ENCODE data around the gene ANO9. TPM values are rescaled to one million over a fixed set of nuclear protein-coding genes. Genes with fewer than 3 reads are reported as not detected.

The ANO9 gene
- total and polyA plus RNA-seq, 2 donors (not counting 1 experiment from before 2014, with no cell fraction given), result not detected

GRCh38 chr11:475941-476340 lies 34.1 kb upstream of the ANO9 start:
- Histone ChIP-seq H3K79me2 (ENCODE audit: control insufficient read depth, insufficient read depth, low read length) (peaks cover 19% of the 10 kb centered on the region), H3K36me3 (ENCODE audit: control insufficient read depth, insufficient read depth, low read length) (no peaks in the 10 kb centered on the region), H3K27me3 (ENCODE audit: control insufficient read depth, insufficient read depth, low read length) (no peaks in the 10 kb centered on the region), H3K9ac (ENCODE audit: insufficient read depth, low read length) (no peak overlapping the region), H3K9me3 (ENCODE audit: control insufficient read depth, insufficient read depth, low read depth, low read length) (no peaks in the 10 kb centered on the region), H3K4me2 (ENCODE audit: extremely low read depth, insufficient read depth, low read length) (no peak overlapping the region), H3K4me3 (replicated peaks in 1 of 4; ENCODE audit: control extremely low read depth in 1 of 4, insufficient read depth in 1 of 4, low read depth in 3 of 4, low read length in 4 of 4) (no peak overlapping the region), H3K27ac (ENCODE audit: insufficient read depth, low read length) (no peak overlapping the region), H2AFZ (ENCODE audit: low read length) (no peak overlapping the region), H4K20me1 (ENCODE audit: control insufficient read depth, extremely low read depth, insufficient read depth, low read length) (no peaks in the 10 kb centered on the region), H3K4me1 (ENCODE audit: control insufficient read depth, extremely low read depth, insufficient read depth, low read length) (no peaks in the 10 kb centered on the region)
- TF ChIP-seq CTCF (conservative IDR thresholded peaks at IDR 0.05 in 1 of 2, IDR thresholded peaks at IDR 0.05 in 1 of 2; ENCODE audit: low read depth in 1 of 2, low read length in 2 of 2), result no peak
- TF ChIP-seq EZH2 (IDR thresholded peaks at IDR 0.05; ENCODE audit: low read length, missing control alignments), result no peak
- DNase-seq (ENCODE audit: low read depth in 2 of 2), result no peak

GRCh38 chr11:474914-475506 lies 33.2 kb upstream of the ANO9 start:
- Histone ChIP-seq H4K20me1 (ENCODE audit: control insufficient read depth, extremely low read depth, insufficient read depth, low read length) (no peaks in the 10 kb centered on the region), H3K4me2 (ENCODE audit: extremely low read depth, insufficient read depth, low read length) (no peak overlapping the region), H3K4me3 (replicated peaks in 1 of 4; ENCODE audit: control extremely low read depth in 1 of 4, insufficient read depth in 1 of 4, low read depth in 3 of 4, low read length in 4 of 4) (no peak overlapping the region), H3K9me3 (ENCODE audit: control insufficient read depth, insufficient read depth, low read depth, low read length) (no peaks in the 10 kb centered on the region), H3K4me1 (ENCODE audit: control insufficient read depth, extremely low read depth, insufficient read depth, low read length) (peaks cover 3% of the 10 kb centered on the region), H3K79me2 (ENCODE audit: control insufficient read depth, insufficient read depth, low read length) (peaks cover 19% of the 10 kb centered on the region), H2AFZ (ENCODE audit: low read length) (no peak overlapping the region), H3K27me3 (ENCODE audit: control insufficient read depth, insufficient read depth, low read length) (no peaks in the 10 kb centered on the region), H3K36me3 (ENCODE audit: control insufficient read depth, insufficient read depth, low read length) (no peaks in the 10 kb centered on the region), H3K27ac (ENCODE audit: insufficient read depth, low read length) (no peak overlapping the region), H3K9ac (ENCODE audit: insufficient read depth, low read length) (no peak overlapping the region)
- TF ChIP-seq EZH2 (IDR thresholded peaks at IDR 0.05; ENCODE audit: low read length, missing control alignments) (no peak), CTCF (conservative IDR thresholded peaks at IDR 0.05 in 1 of 2, IDR thresholded peaks at IDR 0.05 in 1 of 2; ENCODE audit: low read depth in 1 of 2, low read length in 2 of 2) (no peak)
- DNase-seq (ENCODE audit: low read depth in 2 of 2), result no peak

GRCh38 chr11:473962-474785 lies 32.4 kb upstream of the ANO9 start:
- no peak overlapping the region for H3K27ac ChIP-seq (ENCODE audit: insufficient read depth, low read length)
- no peak overlapping the region for H3K4me2 ChIP-seq (ENCODE audit: extremely low read depth, insufficient read depth, low read length)
- H3K9ac ChIP-seq (ENCODE audit: insufficient read depth, low read length), result no peak overlapping the region
- H4K20me1 ChIP-seq (ENCODE audit: control insufficient read depth, extremely low read depth, insufficient read depth, low read length), result no peaks in the 10 kb centered on the region
- H3K9me3 ChIP-seq (ENCODE audit: control insufficient read depth, insufficient read depth, low read depth, low read length), result no peaks in the 10 kb centered on the region
- H3K4me3 ChIP-seq (replicated peaks in 1 of 4; ENCODE audit: control extremely low read depth in 1 of 4, insufficient read depth in 1 of 4, low read depth in 3 of 4, low read length in 4 of 4), result no peak overlapping the region
- TF ChIP-seq CTCF (conservative IDR thresholded peaks at IDR 0.05 in 1 of 2, IDR thresholded peaks at IDR 0.05 in 1 of 2; ENCODE audit: low read depth in 1 of 2, low read length in 2 of 2), result no peak
- no peak overlapping the region for H2AFZ ChIP-seq (ENCODE audit: low read length)
- no peaks in the 10 kb centered on the region for H3K36me3 ChIP-seq (ENCODE audit: control insufficient read depth, insufficient read depth, low read length)
- no peak for DNase-seq (ENCODE audit: low read depth in 2 of 2)
- no peaks in the 10 kb centered on the region for H3K27me3 ChIP-seq (ENCODE audit: control insufficient read depth, insufficient read depth, low read length)
- H3K4me1 ChIP-seq (ENCODE audit: control insufficient read depth, extremely low read depth, insufficient read depth, low read length), result peaks cover 11% of the 10 kb centered on the region
- peaks cover 19% of the 10 kb centered on the region for H3K79me2 ChIP-seq (ENCODE audit: control insufficient read depth, insufficient read depth, low read length)

All from fibroblast of lung (primary cell).